OCI-LY7 (cell line): ENCODE data around the gene COL15A1.

Experiments used
- CTCF ChIP-seq: fragments of 200-600 bp; sonication (generic); conservative IDR thresholded peaks from 2 replicates; pipeline ENCODE4 v1.5.1; 2014; ENCODE audit warnings: mild to moderate bottlenecking, antibody characterized with exemption, low read length, moderate library complexity, mixed read lengths
- EZH2phosphoT487 ChIP-seq: fragments of 200-600 bp; sonication (generic); IDR thresholded peaks from 2 replicates; pipeline ENCODE4 v1.6.1; 2018; ENCODE audit warnings: low read depth, borderline replicate concordance, mild to moderate bottlenecking, mixed run types, antibody characterized with exemption, low read length, moderate library complexity, mixed read lengths

- TF ChIP-seq CTCF (no peak), EZH2phosphoT487 (no peak)
These were observed 130.5 kb downstream of the COL15A1 start for GRCh38 chr9:99073985-99074901.
